ENCODE measurements around the gene SARM1. TPM values are rescaled to one million over a fixed set of nuclear protein-coding genes. Genes with fewer than 3 reads are reported as not detected.

The SARM1 gene
- total and polyA plus RNA-seq, 2 of the 13 experiments (the other 11 are each of a cell fraction or from before 2014, with no cell fraction given) = 0.73 to 0.86 TPM

DNA sequence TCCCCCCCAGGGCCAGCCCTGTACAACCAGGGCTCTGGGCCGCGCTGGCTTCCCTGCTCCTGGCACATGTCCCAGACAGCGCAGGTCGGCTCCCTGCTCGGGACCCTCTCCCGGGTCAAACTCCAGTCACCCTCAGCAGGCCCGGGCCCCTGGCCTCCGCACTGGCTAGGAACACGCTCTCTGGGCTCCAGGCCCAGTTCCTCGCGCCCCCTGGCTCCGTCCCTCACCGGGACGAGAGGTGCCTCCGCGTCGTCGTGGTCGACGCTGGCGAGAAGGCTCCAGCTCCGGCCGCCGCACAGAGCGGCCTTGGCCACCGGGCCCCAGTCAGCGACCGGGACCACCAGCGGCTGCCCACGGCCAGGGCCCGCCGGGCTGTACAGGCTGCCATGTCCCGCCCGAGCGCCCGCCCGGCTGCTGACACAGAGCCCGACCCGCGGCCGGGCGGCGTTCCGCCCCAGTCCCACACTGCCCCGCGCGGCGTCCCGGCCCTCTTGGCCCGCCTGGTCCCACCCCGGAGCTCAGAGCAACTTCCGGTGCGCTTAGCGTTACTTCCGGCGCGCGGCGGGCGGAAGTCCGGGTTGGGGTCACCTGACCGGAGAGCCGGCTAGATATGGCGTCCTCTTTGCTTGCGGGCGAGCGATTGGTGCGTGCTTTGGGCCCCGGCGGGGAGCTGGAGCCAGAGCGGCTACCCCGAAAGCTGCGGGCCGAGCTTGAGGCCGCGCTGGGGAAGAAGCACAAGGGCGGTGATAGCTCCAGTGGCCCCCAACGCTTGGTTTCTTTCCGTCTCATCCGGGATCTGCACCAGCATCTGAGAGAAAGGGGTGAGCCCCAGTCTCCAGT is 14.2 kb upstream of the SARM1 start, which contains the start of gene POLDIP2 (continued):
- peak in 1 of 2 experiments; percentile 48; a peak in 1 of 4 replicates for TF ChIP-seq EP300 (IDR thresholded peaks at IDR 0.05; ENCODE audit: low read depth in 2 of 2, low read length in 2 of 2)
- TF ChIP-seq EP300 (CRISPR knock-in tag; IDR thresholded peaks at IDR 0.05; ENCODE audit: borderline replicate concordance) = 0 out of 2 replicates have a peak, but pooled peaks have one; percentile 26
- TF ChIP-seq SKIL (CRISPR knock-in tag; IDR thresholded peaks at IDR 0.05; ENCODE audit: borderline replicate concordance) = no peak
- no peak for TF ChIP-seq ZNF460 (CRISPR knock-in tag; IDR thresholded peaks at IDR 0.05; ENCODE audit: borderline replicate concordance)
- no peak for TF ChIP-seq SP140L (CRISPR knock-in tag; IDR thresholded peaks at IDR 0.05; ENCODE audit: borderline replicate concordance)
- peak; percentile 82 for TF ChIP-seq ERF (CRISPR knock-in tag; IDR thresholded peaks at IDR 0.05)
- TF ChIP-seq, protein P1, sequence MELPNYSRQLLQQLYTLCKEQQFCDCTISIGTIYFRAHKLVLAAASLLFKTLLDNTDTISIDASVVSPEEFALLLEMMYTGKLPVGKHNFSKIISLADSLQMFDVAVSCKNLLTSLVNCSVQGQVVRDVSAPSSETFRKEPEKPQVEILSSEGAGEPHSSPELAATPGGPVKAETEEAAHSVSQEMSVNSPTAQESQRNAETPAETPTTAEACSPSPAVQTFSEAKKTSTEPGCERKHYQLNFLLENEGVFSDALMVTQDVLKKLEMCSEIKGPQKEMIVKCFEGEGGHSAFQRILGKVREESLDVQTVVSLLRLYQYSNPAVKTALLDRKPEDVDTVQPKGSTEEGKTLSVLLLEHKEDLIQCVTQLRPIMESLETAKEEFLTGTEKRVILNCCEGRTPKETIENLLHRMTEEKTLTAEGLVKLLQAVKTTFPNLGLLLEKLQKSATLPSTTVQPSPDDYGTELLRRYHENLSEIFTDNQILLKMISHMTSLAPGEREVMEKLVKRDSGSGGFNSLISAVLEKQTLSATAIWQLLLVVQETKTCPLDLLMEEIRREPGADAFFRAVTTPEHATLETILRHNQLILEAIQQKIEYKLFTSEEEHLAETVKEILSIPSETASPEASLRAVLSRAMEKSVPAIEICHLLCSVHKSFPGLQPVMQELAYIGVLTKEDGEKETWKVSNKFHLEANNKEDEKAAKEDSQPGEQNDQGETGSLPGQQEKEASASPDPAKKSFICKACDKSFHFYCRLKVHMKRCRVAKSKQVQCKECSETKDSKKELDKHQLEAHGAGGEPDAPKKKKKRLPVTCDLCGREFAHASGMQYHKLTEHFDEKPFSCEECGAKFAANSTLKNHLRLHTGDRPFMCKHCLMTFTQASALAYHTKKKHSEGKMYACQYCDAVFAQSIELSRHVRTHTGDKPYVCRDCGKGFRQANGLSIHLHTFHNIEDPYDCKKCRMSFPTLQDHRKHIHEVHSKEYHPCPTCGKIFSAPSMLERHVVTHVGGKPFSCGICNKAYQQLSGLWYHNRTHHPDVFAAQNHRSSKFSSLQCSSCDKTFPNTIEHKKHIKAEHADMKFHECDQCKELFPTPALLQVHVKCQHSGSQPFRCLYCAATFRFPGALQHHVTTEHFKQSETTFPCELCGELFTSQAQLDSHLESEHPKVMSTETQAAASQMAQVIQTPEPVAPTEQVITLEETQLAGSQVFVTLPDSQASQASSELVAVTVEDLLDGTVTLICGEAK (IDR thresholded peaks at IDR 0.05) = peak; percentile 97
- TF ChIP-seq, protein P1 (CRISPR knock-in tag; IDR thresholded peaks at IDR 0.05) = peak; percentile 68
- TF ChIP-seq ZIK1 (CRISPR knock-in tag; IDR thresholded peaks at IDR 0.05; ENCODE audit: borderline replicate concordance, low read depth) = peak; percentile 62; the same call in 1 of the 2 replicates
- no peak for TF ChIP-seq KAT2B (IDR thresholded peaks at IDR 0.05; ENCODE audit: borderline replicate concordance, low read depth, low read length)
- peak; percentile 60; the same call in 1 of the 2 replicates for TF ChIP-seq ZNF615 (CRISPR knock-in tag; IDR thresholded peaks at IDR 0.05; ENCODE audit: borderline replicate concordance)
- TF ChIP-seq ATF5 (CRISPR knock-in tag; IDR thresholded peaks at IDR 0.05; ENCODE audit: low read depth) = no peak
- TF ChIP-seq RAD21 (CRISPR knock-in tag; IDR thresholded peaks at IDR 0.05) = peak; percentile 73
- TF ChIP-seq NFE2L2 (IDR thresholded peaks at IDR 0.05; ENCODE audit: low read length) = no peak
